ENCODE results near the gene ACADM. TPM values are rescaled to one million over a fixed set of nuclear protein-coding genes. Genes with fewer than 3 reads are reported as not detected.
"Not testable (repeated sequence)": the region's sequence is repeated elsewhere in the genome, so short reads cannot be mapped to it uniquely, and the experiment has no call there.

The ACADM gene
- total and polyA plus RNA-seq, 8 donors: 15.2 to 77.5 (median 35.5) TPM

DNA sequence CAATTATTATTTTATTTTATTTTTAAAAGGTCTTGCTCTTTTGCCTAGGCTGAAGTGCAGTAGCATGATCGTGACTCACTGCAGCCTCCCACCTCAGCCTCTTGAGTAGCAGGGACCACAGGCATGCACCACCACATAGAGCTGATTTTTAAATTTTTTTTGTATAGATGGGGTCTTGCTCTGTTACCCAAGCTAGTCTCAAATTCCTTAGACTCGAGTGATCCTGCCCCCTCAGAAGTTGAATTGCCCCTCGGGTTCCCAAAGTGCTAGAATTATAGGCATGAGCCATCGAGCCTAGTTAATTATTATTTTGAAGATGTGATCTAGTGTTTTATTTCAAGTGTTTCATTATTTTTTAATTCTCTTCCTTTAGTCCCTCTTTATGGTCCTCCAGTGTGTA, 84.4 kb downstream of the ACADM start:
- Histone ChIP-seq H3K4me3 (no peak overlapping the region), H3K27ac (no peak overlapping the region), H3K36me3 (no peaks in the 10 kb centered on the region), H3K9me3 (no peaks in the 10 kb centered on the region), H3K27me3 (no peaks in the 10 kb centered on the region), H3K4me1 (peaks cover 0 to 12% (median 4%) of the 10 kb centered on the region in 4 donors)
- intact Hi-C loops (cut with DNase I; ENCODE audit: low total_unique reads): no loop called here
- no peak for TF ChIP-seq POLR2AphosphoS5 (IDR thresholded peaks at IDR 0.05)
- TF ChIP-seq, protein P1, sequence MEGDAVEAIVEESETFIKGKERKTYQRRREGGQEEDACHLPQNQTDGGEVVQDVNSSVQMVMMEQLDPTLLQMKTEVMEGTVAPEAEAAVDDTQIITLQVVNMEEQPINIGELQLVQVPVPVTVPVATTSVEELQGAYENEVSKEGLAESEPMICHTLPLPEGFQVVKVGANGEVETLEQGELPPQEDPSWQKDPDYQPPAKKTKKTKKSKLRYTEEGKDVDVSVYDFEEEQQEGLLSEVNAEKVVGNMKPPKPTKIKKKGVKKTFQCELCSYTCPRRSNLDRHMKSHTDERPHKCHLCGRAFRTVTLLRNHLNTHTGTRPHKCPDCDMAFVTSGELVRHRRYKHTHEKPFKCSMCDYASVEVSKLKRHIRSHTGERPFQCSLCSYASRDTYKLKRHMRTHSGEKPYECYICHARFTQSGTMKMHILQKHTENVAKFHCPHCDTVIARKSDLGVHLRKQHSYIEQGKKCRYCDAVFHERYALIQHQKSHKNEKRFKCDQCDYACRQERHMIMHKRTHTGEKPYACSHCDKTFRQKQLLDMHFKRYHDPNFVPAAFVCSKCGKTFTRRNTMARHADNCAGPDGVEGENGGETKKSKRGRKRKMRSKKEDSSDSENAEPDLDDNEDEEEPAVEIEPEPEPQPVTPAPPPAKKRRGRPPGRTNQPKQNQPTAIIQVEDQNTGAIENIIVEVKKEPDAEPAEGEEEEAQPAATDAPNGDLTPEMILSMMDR (IDR thresholded peaks at IDR 0.05): no peak
- no peak for TF ChIP-seq EP300 (IDR thresholded peaks at IDR 0.05)
- TF ChIP-seq POLR2A (IDR thresholded peaks at IDR 0.05): no peak
- DNase-seq: no peak
- WGBS, 5 donors: 79 to 85% (median 82%) methylated on average over 4 of the region's 4 CpGs

DNA sequence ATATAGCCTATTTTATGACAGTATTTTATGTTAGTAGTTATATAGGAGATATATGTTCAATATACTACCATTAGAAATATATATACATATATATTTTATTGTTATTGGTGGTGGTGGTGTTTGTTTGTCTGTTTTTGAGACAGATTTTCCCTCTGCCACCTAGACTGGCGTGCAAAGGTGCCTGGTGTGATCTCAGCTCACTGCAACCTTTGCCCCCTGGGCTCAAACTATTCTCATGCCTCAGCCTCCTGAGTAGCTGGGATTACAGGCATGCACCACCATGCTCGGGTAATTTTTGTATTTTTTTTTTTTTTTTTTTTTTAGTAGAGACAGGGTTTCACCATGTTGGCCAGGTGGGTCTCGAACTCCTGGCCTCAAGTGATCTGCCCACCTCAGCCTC, 85.6 kb downstream of the ACADM start:
- H3K36me3 ChIP-seq; DNase-seq; H3K9me3 ChIP-seq; H3K27me3 ChIP-seq; intact Hi-C loops (cut with DNase I; ENCODE audit: low total_unique reads); H3K27ac ChIP-seq; H3K4me3 ChIP-seq: not testable (repeated sequence)
- 82 to 97% (median 92%) methylated on average over 3 of the region's 3 CpGs for WGBS, 5 donors
- H3K4me1 ChIP-seq: peaks cover 0 to 12% (median 4%) of the 10 kb centered on the region in 4 donors

GRCh38 chr1:75811211-75811981, 86.9 kb downstream of the ACADM start:
- TF ChIP-seq, protein P1 (IDR thresholded peaks at IDR 0.05): no peak
- TF ChIP-seq EP300 (IDR thresholded peaks at IDR 0.05) (no peak), POLR2AphosphoS5 (IDR thresholded peaks at IDR 0.05) (no peak), POLR2A (IDR thresholded peaks at IDR 0.05) (no peak)
- H3K27me3 ChIP-seq: no peaks in the 10 kb centered on the region
- H3K36me3 ChIP-seq: no peaks in the 10 kb centered on the region
- peaks cover 0 to 12% (median 4%) of the 10 kb centered on the region in 4 donors for H3K4me1 ChIP-seq
- peak overlapping the region in 1 of 5 donors; percentile 1 for H3K27ac ChIP-seq
- 19 to 58% (median 27%) methylated on average over 1 of the region's 1 CpG for WGBS, 5 donors
- intact Hi-C loops (cut with DNase I; ENCODE audit: low total_unique reads): no loop called here
- H3K4me3 ChIP-seq: no peak overlapping the region
- H3K9me3 ChIP-seq: no peaks in the 10 kb centered on the region
- DNase-seq: no peak

- no peak for TF ChIP-seq POLR2A (IDR thresholded peaks at IDR 0.05)
- TF ChIP-seq, protein P1 (IDR thresholded peaks at IDR 0.05): no peak
- TF ChIP-seq POLR2AphosphoS5 (IDR thresholded peaks at IDR 0.05): no peak
- no peak for TF ChIP-seq EP300 (IDR thresholded peaks at IDR 0.05)
Measured at GRCh38 chr1:75812065-75812464, 87.6 kb downstream of the ACADM start.

More at GRCh38 chr1:75812065-75812464, 87.6 kb downstream of the ACADM start:
- Histone ChIP-seq H3K4me1 (peaks cover 0 to 12% (median 4%) of the 10 kb centered on the region in 4 donors), H3K9me3 (no peaks in the 10 kb centered on the region), H3K27me3 (no peaks in the 10 kb centered on the region), H3K4me3 (no peak overlapping the region), H3K36me3 (no peaks in the 10 kb centered on the region), H3K27ac (no peak overlapping the region)
- intact Hi-C loops (cut with DNase I; ENCODE audit: low total_unique reads): no loop called here
- WGBS, 5 donors: 34 to 63% (median 53%) methylated on average over 3 of the region's 3 CpGs
- no peak for DNase-seq

Small RNA genes lying within 50 kb of the gene (small RNA-seq; reads per million reads assigned to genes)
- gene SNORD45A: 0 reads per million in 4 donors
- 0 reads per million in 4 donors for gene SNORD45B
- gene SNORD45C: 0 reads per million in 4 donors

Other genes with a start within 250 kb of the ACADM start
- gene SLC44A5, start 113.6 kb upstream of the ACADM start, total RNA-seq: 1 to 10 TPM in 2 of 5 donors, under 1 TPM in 1, not detected in 2; 0.29 to 6.7 (median 4.6) TPM
- gene SLC44A5, start 113.6 kb upstream of the ACADM start, polyA plus RNA-seq: 1 to 10 TPM in 1 of 3 donors, under 1 TPM in 1, not detected in 1; 0.12 to 3.9 TPM
- gene RABGGTB, start 61.5 kb downstream of the ACADM start, total RNA-seq: 100 to 1,000 TPM in 1 of 5 donors, 10 to 100 TPM in 4; 38.8 to 156 (median 57.2) TPM
- 10 to 100 TPM; 37.4 to 70.3 (median 60.4) TPM for gene RABGGTB, start 61.5 kb downstream of the ACADM start, polyA plus RNA-seq
- gene MSH4, start 72.2 kb downstream of the ACADM start, total RNA-seq: under 1 TPM in 2 of 5 donors, not detected in 3; 0.14 to 0.18 TPM
- gene MSH4, start 72.2 kb downstream of the ACADM start, polyA plus RNA-seq: under 1 TPM in 1 of 3 donors, not detected in 2; 0.30 TPM
- not detected for gene ASB17, start 207.7 kb downstream of the ACADM start, total RNA-seq
- not detected for gene ASB17, start 207.7 kb downstream of the ACADM start, polyA plus RNA-seq

All from stomach (tissue), 9 donors.